IPS DF 4.7 (cell line): Measurements from ENCODE around the gene WIPF3.
"Not testable (repeated sequence)": the region's sequence is repeated elsewhere in the genome, so short reads cannot be mapped to it uniquely, and the experiment has no call there.

Experiments used
- DNase-seq: peaks from one replicate; pipeline ENCODE4 v3.0.0-alpha.2; 2013; ENCODE audit warnings: low spot score; ENCODE audit errors: extremely low read depth

The WIPF3 gene

DNA sequence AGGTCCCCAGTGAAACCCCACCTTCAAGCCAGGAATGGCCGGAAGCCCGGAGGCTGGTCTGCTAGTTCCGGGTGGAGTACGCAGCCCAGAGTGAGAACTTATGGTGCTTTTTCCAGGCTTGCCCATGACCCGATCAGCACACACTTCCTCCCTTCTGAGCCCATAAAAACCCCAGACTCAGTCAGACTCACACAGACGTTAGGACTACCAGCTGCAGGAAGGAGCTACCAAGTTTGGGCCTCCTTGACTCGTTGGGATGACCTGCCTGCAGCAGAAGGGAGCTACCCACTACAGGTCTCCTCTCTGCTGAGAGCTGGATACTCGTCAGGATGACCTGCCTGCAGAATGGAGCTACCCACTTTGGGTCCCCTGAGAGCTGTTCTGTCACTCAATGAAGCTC is 144.2 kb downstream of the WIPF3 start:
- no peak for DNase-seq

DNA sequence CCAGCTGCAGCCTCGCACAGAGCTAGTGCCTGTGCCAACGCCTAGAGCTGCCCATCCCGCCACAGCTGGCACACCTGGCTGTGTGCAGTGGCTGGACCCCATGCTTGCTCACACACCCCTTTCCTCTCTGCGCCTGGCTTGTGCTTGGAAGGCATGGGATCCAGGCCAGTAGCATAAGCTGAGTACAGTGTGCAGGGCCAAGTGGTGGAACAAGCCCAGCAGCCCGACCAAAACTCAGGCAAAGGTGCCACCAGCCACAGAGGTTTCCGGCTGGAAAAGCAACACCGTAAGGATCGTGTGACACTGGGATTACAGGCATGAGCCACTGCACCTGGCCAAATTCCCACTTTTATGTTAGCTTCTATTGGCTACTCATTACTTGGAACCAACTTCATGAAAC is 144.9 kb downstream of the WIPF3 start:
- no peak for DNase-seq

DNA sequence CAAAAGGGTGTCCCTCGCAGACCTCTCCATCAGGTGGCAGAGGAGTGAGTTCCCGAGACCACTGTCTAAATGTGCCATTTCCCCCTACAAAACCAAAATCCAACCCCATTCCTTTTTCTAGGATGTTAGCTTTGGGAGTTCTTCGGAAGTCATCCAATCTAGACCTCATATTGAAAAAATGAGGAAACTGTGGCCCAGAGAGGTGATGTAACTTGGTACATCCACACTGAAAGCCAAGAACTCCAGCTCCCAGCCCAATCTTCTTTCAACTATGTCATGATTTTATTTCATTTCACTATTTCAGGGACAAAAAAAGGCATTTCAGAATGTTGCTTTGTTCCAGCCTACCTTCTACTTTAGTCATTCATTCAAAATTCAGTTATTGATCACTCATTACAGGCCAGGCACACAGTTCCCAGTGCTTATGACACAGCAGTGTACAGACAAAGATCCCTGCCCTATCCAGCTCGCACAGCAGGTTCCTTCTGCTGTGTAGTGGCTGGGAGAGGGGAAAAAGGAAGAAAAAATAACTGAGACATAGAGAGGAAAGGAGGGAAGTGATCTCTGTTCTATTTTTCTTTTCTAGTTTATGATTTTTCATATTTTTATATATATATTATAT is 147.5 kb downstream of the WIPF3 start:
- no peak for DNase-seq

DNA sequence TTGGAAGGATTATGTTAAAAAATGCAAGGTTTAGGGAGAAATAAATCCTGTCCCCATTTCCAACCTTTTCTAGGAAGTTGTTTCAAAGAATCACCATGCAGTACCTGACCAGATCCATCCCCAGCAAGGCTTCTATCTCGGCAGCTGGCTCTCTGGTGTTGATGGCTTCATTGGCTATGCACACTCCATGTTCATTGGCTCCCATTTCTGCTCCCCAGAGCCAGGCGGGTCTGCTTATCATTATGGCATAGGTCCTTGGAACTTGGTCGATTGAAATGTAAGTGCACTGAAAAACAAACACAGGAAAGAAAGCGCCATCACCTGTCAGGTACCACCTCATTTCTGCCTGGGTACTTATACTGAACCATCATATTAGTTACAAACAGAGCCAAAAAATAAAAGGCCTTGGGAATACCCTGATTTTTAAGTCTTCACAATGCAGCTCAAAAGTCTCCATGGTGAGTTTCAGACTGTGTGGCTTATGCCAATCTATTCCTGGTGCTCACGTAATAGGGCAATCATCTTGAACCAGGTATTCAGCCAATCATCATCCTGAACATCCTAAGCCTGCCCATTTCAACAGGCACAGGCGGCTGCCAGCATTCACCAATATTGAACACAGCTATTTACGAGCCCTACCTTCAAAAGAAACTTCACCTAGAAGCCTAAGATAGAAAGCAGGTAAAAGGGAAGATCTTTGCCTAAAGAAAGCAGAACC is 148.9 kb downstream of the WIPF3 start:
- no peak for DNase-seq

DNA sequence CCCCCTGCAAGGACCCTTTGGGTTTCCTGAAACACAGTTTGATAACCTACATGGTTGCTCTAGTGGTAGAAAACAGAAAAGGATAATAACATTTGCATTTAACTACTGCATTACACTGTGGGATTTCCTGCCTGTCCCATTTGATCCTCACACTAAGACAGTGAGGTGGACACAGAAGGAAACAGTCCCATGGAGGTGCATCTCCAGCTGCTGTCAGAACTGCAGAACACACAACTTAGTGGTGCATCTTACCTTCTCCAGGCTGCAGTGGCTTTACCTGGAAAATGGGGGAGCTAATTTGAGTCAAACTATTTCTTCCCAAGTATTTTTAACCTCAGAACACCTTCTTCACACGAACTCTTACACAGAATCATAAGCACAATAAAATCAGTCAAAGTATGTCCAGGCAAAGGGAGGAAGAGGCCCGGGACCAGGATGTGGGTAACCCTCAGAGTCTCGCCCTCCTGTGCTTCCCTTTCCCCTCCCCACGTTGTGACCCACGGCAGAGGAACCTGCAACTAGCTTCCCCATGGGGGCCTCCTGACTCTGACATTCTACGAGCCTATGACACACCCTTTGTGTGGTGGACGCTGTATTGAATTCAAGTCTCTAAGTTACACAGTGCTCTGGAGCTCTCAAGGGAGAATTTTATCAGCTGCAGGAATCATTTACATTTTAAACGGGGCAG is 149.6 kb downstream of the WIPF3 start:
- no peak for DNase-seq

DNA sequence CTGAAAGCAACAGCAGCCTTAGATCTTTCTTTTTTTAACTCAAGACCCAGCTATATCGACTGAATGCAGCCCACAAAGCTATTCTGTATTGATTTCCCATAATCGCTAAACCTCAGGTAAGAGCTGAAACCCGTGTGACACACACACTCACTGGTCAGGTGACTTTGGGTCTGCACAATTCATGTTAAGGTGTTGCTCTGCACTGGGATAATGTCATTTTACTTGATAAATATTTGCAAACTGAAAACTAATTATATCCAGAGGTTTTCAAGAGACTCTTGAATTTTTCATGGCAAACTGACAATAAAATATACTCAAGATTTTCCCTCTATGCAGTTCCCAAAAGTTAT is 150.2 kb downstream of the WIPF3 start:
- no peak for DNase-seq

DNA sequence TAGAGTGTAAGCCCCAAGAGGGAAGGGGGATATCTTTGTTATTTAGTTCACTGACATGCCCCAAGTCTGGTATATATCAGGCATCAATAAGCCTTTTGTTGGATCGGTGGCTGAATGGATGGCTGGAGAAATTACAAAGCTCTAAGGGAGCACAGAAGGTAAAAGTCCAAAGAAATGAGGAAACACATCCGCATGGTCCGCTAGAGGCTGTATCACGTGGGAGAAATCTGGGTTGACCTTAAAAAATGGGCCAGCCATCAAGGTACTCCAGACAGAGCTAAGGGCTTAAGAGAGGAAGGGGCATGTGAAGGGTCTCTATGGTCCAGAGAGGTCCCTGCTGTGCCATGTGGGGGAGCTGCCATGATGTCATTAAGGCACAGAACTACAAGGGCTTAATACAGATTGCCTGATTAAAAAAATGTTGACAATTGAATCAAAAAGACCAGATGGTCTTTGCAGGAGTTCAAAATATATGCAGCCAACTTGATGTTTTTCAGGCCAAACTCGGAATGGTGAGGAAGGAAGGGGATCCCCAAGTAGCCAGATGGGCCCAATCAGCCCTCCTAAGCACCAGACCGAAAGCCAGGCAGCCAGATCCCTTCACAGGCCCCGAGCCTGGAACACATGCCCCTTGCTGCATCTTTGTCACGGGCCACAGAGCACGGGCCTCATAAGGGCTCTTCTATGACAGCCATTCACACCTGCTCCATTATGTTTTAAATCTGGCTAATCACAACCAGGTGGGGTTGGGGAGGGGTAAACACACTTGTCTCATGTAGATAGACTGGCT is 151.4 kb downstream of the WIPF3 start:
- no peak for DNase-seq

DNA sequence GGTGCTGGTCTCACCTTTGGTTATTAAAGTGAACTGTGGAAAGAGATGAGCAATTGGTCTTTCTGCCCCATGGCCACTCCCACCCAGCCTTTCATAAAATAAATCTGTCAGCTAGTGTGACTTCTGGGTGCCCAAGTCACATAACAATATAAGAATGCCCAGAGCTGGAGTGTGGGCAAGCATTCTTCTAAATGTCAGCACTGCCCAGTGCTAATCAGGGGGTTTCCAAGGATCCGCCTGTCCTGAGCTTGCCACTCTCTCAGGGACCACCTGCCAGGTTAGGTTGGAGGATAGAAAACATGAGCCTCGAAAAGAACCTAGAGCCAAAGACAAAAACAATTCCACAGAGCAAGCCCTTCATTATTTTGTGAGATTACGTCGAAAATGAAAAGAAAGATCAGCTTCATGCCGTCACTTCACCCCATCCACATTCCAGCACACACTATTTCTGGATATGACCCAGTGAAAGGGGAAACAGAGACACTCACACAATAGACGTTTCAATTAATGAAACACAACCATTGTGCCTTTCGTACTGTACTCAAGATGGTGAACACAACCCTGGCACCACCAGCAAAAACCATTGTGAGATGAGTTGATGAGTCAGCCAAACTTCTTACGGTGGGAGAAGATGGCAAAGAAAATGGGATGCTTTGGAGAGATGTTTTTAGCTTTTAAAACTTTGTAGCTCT is 152.5 kb downstream of the WIPF3 start:
- no peak for DNase-seq

DNA sequence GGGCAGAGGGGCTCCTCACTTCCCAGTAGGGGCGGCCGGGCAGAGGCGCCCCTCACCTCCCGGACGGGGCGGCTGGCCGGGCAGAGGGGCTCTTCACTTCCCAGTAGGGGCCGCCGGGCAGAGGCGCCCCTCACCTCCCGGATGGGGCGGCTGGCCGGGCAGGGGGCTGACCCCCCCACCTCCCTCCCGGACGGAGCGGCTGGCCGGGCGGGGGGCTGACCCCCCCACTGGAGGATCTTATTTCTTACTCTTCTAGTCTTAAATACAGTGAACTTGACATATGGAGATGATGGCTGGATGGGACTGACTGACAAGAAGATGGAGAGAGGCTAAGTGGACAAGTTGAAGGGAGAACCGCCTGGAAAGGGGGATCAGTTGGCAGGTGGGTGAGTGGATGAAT is 155.3 kb downstream of the WIPF3 start:
- not testable (repeated sequence) for DNase-seq

DNA sequence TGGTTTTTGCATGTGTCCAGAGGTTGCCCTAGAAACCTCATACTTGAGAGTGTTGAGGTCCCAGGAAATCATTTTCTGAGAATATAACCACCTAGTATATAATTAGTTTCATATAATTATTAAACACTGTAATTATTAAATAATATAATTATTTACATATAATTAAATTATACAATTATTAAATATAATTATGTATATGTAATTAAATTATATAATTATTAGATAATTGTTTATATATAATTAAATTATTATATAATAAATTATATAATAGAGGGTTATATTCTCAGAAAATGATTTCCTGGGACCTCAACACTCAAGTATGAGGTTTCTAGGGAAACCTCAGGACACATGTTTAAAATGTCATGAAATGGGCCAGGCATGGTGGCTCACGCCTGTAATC is 155.7 kb downstream of the WIPF3 start:
- DNase-seq = no peak

DNA sequence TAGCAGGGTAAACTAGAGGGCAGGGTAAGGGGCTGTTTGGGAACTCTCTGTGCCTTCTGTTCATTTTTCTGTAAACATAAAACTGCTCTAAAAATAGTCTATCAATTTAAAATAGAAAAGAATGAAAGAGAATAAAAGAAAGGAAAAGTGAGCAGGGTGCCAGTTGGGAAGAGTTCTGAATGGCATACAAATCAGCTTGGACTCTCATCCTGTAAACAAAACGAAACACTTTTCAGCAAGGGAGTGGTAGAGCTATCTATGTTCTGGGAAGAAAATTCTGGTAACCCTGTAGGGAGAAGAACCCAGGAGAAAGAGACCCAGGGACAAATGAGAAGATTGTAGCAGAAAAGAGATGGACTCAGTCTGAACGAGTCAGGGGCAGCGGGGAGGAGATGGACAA is 158.7 kb downstream of the WIPF3 start:
- DNase-seq = no peak
